Suppressor macrophage treated with lipopolysaccharide for 1 hour (primary cell): ENCODE data around the gene TMEM207.
"Not testable (repeated sequence)": the region's sequence is repeated elsewhere in the genome, so short reads cannot be mapped to it uniquely, and the experiment has no call there.

Experiments used
- DNase-seq, 3 donors: peaks; one replicate each; pipeline ENCODE4 v3.0.0-alpha.2; 2020 to 2022

Gene TMEM207

DNA sequence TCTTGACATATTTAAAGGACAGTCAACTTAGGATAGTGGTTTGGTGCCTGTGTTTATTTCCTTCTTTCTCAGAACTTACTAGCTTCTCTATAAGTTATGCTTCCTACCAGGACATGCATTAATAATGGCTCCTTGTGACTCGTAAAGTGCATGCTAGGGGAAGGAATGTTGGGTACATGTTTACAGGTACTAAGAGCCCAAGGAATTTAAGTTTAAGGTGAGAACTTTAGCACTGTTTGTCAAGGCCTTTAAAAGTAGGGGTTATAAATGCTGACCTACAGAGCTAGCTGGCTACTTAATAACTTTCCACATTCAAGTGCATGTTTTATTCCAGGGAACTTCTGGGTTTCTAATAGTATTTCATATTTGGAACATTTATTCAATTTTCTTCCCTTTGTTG is at the start of gene TMEM207:
TSS of gene TMEM207 (minus strand) at position 101 of the 400 bp plus-strand sequence. CDS start at position 9, 92 bp downstream.
- no peak for DNase-seq

GRCh38 chr3:190499122-190499521 is 49.4 kb upstream of the TMEM207 start:
- DNase-seq, result no peak

DNA sequence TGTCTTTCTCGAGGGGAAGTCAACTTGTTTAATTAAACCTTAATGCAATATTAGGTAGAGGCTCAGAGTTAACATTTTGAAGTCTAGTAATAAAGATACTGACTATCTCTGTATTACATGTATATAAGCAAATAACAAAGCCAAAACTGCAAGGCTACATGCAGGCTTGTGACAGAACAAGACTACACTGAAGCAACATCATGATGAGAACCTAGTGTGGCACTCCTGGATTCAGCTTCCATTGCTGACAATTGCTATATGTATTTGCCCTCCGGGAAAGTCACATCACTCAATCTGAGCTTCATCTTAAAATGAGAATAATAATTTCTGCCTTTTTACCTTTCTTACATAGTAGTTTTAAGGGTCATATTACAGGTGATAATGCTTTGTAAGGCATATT is 48.6 kb upstream of the TMEM207 start:
- no peak for DNase-seq

DNA sequence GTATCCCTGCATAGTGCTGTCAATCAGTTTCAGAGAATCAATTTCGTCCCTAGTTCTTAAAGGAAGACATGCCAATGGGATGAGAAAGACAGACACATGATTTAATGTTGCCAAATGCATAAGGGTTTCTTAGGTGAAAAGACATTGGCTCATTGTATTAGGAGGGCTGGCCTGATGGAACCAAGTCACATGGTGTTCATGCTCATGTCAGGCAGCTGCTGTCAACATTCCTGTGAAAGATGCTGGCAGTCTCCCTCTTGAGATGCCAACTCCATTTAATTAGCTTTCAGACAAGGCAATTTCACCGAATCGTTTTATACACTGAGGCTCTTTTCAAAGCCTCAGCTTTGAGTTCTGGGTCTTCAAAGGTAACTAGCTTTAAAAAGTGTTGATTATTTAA is 48.1 kb upstream of the TMEM207 start:
- no peak for DNase-seq

DNA sequence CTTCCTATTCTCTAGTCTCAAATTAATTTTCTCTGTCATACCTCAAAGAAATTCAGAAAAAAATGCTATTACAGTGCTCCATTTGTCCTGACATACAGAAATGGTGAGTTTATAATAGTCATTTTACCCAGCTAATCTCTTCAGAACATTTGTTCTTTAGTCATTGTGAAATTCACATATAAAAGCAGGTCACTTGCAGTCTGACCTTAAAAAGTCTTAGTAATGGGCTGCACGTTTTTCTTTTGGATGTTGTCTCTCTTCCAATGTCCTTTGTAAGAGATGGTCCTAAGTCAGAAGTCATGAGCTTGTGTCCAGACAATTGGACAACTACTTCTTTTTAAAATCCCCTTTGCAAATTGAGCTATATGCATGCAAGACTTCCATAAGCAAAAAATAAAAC is 47.2 kb upstream of the TMEM207 start:
- no peak for DNase-seq

GRCh38 chr3:190495796-190496195 is 46.1 kb upstream of the TMEM207 start:
- DNase-seq, result peak; percentile 82 to 86 (median 84)

GRCh38 chr3:190495354-190495753 is 45.7 kb upstream of the TMEM207 start:
- no peak for DNase-seq

DNA sequence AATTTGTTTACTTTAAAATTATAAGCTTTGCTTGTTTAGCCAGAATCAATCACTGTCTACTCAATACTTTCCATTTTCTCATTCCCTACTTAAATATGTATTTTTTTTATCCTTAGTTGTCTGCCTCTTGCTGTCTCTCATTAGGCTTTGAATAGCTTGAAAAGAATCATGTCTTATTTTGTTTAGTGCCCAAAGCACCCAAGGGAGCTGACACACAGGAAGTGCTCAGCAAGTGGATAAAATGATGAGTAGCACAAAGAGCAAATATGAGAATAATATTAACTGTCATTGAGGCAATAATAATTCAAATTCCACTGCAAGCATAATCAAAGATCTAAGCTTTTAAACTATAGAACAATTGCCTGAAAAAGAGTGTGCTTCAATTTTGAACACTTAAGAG is 45.2 kb upstream of the TMEM207 start:
- no peak for DNase-seq

- no peak for DNase-seq
These were observed 43.3 kb upstream of the TMEM207 start for GRCh38 chr3:190492966-190493365.

DNA sequence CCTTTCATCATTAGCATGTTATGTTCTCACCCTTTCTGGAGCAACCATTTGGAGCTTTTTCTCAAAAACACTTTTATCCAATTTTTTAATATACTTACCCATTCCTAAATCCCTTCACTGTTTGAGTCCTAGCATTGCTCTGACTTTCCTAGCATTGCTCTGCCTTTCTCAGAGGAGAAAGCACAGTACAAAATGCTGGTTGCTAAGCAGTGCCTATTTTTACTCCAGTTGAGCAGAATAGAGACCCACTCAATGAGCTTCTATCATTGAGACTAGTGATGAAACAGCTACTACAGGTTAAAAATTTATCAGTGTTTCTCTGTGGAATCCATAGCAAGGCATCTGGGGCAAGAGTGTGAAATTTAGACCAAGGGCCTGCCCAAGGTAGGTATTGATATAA is 42.4 kb upstream of the TMEM207 start:
- no peak for DNase-seq

GRCh38 chr3:190491533-190492054 is 41.9 kb upstream of the TMEM207 start:
- DNase-seq, result no peak

GRCh38 chr3:190486908-190487607 is 37.4 kb upstream of the TMEM207 start:
- no peak for DNase-seq

- DNase-seq, result no peak
These were observed 36.8 kb upstream of the TMEM207 start for GRCh38 chr3:190486533-190486864.

GRCh38 chr3:190485830-190486532 is 36.3 kb upstream of the TMEM207 start:
- no peak for DNase-seq

GRCh38 chr3:190481779-190482178 is 32.1 kb upstream of the TMEM207 start:
- DNase-seq, result no peak

DNA sequence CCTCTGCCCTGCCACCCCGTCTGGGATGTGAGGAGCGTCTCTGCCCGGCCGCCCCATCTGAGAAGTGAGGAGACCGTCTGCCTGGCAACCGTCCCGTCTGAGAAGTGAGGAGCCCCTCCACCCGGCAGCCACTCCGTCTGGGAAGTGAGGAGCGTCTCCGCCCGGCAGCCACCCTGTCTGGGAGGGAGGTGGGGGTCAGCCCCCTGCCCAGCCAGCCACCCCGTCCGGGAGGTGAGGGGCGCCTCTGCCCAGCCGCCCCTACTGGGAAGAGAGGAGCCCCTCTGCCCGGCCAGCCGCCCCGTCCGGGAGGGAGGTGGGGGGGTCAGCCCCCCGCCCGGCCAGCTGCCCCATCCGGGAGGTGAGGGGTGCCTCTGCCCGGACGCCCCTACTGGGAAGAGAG is 23.6 kb upstream of the TMEM207 start:
- DNase-seq, result not testable (repeated sequence)

GRCh38 chr3:190467922-190468321 is 18.2 kb upstream of the TMEM207 start:
- no peak for DNase-seq

DNA sequence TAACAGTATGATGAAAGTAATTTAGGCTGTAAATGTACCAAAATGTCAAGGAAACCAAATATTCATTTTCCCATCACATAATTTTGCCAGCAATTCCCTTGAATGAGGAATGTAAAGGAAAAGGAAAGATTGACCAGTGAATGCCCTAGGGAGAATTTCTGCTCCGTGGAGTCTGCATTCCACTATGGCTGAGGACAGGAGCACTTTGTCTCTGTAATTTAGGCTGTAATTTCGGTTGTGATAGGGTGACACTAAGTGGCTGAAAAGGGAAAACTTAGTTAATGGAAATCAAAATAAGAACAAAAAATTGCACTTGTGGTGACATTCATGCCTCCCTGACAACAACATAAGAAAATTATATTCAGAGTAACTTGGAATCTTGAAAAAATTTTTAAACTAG is 8.3 kb upstream of the TMEM207 start:
- no peak for DNase-seq

- no peak for DNase-seq
These were observed 7.1 kb upstream of the TMEM207 start for GRCh38 chr3:190456770-190457169.

DNA sequence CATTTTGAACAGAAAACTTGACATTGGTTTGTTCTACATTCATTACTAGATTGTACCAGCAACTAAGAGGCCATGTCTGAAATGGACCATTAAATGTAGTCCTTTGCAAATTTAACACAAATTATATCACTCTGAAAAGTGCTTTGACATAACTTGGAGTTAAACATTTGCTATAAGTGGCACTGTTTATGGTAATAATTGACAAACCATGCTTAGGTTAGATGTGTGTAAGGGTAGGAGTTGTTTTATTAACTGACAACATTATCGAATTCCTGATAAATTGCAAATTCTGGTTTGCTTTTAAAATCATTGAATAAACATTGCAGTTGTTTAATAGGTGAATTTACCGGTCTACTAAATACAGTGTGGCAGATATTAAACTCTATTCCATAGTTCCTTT is 6.1 kb upstream of the TMEM207 start:
- DNase-seq, result no peak

- no peak for DNase-seq
These were observed 1.4 kb downstream of the TMEM207 start for GRCh38 chr3:190448256-190448655.

GRCh38 chr3:190446573-190447279 is 3.0 kb downstream of the TMEM207 start:
- no peak for DNase-seq

- no peak for DNase-seq
These were observed 5.0 kb downstream of the TMEM207 start for GRCh38 chr3:190444576-190445145.
